ENCODE measurements around the gene KCNIP3.

KCNIP3 gene

DNA sequence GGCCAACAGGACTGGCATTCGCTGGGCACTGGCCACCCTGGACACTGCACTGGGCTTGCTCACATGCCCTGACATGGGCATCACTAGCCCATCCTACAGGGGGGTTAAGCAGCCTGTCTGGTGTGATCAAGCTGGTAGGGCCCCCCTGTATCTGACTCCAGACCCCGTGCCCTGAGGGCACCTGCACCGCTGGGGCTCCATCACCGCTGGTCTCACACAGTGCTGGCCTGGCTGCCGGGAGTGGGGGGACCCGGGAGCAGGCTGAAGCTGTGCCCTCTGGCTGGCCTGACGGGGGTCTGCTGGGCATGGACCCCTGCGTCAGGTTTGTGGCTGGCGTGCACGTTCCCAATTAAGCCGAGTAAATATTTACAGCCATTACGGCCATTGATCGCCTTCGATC, 32.3 kb downstream of the KCNIP3 start:
- H3K4me3 ChIP-seq (replicated peaks; ENCODE audit: low read depth, low read length), result no peak overlapping the region
- DNase-seq (ENCODE audit: low read depth), result no peak
- TF ChIP-seq, protein P1, sequence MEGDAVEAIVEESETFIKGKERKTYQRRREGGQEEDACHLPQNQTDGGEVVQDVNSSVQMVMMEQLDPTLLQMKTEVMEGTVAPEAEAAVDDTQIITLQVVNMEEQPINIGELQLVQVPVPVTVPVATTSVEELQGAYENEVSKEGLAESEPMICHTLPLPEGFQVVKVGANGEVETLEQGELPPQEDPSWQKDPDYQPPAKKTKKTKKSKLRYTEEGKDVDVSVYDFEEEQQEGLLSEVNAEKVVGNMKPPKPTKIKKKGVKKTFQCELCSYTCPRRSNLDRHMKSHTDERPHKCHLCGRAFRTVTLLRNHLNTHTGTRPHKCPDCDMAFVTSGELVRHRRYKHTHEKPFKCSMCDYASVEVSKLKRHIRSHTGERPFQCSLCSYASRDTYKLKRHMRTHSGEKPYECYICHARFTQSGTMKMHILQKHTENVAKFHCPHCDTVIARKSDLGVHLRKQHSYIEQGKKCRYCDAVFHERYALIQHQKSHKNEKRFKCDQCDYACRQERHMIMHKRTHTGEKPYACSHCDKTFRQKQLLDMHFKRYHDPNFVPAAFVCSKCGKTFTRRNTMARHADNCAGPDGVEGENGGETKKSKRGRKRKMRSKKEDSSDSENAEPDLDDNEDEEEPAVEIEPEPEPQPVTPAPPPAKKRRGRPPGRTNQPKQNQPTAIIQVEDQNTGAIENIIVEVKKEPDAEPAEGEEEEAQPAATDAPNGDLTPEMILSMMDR (IDR thresholded peaks at IDR 0.05; ENCODE audit: low read length, missing control alignments), result no peak

DNA sequence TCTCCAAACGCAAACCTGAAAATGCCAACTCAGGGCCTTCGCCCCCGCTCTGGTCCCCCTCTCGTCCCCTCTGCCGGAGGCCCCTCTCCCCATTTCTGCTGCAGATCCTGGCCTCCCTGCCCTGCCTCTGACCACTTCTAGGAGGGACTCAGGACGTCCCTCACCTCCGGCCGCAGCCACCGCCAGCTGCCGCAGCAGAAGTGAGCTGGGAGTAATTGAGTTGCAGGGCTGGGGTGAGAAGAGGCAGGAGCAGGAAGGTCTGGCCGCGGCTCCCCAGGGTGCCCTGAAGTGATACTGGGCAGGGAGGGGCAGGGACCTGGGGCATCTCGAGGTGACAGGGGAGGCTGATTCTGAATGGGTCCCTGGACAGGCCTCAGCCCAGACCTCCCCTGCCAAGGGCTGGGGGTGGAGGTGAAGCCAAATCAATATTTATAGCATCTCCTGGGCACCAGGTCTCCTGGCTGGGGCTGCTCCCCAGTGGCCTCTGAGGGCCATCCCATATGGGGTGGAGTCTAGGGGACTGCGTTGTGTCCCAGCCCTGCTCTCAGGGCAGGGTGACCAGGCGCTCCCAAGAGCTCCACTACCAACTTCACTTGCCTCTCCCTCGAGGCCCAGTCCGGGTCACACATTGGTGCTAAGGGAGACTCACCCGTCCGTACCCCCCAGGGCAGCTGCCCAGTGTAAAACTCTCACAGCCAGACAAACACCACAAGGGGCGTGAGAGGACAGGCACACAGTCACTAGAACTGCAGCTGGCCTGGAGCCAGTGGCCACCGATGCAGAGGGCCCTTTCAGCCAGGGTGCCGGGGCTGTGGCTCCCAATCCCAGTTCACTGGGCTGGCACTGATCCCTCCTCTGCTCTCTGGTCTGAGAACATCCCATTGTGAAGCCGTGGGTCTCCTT, 33.0 kb downstream of the KCNIP3 start:
- no peak for DNase-seq (ENCODE audit: low read depth)
- TF ChIP-seq, protein P1 (IDR thresholded peaks at IDR 0.05; ENCODE audit: low read length, missing control alignments), result no peak
- H3K4me3 ChIP-seq (replicated peaks; ENCODE audit: low read depth, low read length), result no peak overlapping the region

DNA sequence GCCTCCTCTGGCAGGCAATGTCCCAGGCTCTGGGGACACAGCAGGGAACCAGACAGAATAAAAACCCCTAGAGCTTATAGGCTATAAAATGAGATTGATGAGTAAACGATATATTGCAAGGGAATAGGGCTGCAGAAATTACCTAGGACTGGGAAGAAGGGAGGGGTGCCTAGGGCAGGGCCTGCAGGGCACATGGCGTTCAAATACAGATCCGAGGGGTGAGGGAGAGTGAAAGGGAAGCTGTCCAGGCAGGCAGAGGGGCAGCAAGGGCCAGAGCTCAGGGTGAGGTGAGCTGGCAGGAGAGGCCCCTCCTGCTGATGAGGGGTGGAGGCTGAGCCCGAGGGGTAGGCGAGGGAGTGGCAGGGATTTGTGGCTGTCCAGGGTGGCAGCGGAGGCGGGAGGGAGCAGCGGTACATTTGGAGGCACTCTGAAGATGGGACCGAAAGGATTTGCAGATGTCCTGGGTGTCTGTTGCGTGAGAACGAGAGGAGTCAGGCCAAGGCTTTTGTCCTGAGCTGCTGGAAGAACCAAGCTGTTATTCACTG, 33.7 kb downstream of the KCNIP3 start:
- TF ChIP-seq, protein P1 (IDR thresholded peaks at IDR 0.05; ENCODE audit: low read length, missing control alignments), result no peak
- H3K4me3 ChIP-seq (replicated peaks; ENCODE audit: low read depth, low read length), result no peak overlapping the region
- DNase-seq (ENCODE audit: low read depth), result no peak

DNA sequence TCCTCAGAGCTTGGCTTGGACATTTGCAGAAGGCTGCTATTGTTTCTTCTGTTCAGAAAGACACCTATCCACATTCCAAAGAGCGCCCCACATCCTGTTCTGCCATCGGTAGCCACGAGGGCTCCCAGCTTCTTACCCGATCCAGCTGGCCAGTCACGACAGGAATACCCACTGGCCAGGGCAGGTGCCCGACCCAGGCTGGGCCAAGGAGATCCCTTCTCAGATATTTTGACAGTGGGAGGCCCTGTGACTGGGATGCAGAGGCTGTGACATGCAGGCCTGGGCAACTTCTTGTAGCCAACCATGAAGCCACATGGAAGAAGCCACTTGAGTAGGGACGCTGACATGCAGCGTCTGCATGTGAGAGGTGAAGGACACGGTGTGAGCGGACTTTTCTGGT, 34.5 kb downstream of the KCNIP3 start:
- DNase-seq (ENCODE audit: low read depth), result no peak
- TF ChIP-seq, protein P1 (IDR thresholded peaks at IDR 0.05; ENCODE audit: low read length, missing control alignments), result no peak

DNA sequence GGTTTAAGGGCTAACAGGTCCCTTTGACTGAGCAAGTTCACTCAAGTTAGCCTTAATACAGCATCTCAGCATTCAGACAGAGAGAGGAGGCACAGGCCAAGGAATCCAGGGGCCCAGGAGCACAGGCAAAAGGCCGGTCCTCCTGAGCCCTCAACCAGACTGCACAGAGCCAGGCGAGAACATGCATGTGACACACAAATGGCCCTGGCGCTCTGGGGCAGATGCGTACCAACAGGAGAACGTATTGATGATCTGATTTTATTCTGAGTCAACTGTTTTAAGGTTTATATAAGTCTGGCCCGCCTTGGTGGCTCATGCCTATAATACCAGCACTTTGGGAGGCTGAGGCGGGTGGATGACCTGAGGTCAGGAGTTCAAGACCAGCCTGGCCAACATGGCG, 34.9 kb downstream of the KCNIP3 start:
- H3K4me3 ChIP-seq (replicated peaks; ENCODE audit: low read depth, low read length), result no peak overlapping the region
- DNase-seq (ENCODE audit: low read depth), result no peak
- TF ChIP-seq, protein P1 (IDR thresholded peaks at IDR 0.05; ENCODE audit: low read length, missing control alignments), result no peak

More for the DNA sequence above, 34.5 kb downstream of the KCNIP3 start:
- H3K4me3 ChIP-seq (replicated peaks; ENCODE audit: low read depth, low read length), result no peak overlapping the region

DNA sequence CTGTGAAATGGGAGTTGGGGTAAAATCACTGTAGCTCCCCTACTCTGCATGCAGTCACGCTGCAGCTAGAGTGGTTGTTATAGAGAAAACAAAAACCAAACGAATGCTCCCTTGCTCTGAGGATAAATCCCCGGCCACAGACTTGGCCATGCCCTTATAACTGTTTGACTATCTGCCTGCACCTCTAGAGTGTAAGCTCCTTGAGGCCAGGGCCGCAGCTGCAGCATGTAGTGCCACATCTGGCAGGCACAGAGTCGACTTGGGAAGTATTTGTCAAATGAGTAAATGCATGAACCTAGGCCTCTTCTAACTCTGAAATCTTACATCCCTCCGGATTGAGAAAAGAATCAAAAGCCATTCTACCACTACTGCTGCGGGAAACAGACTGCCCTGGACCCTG, 35.9 kb downstream of the KCNIP3 start:
- DNase-seq (ENCODE audit: low read depth), result no peak
- TF ChIP-seq, protein P1 (IDR thresholded peaks at IDR 0.05; ENCODE audit: low read length, missing control alignments), result no peak
- H3K4me3 ChIP-seq (replicated peaks; ENCODE audit: low read depth, low read length), result no peak overlapping the region
